Astrocyte (in vitro differentiated cells and primary cell): ENCODE measurements around the gene CDH13. TPM values are rescaled to one million over a fixed set of nuclear protein-coding genes. Genes with fewer than 3 reads are reported as not detected.

Experiments used
- DNase-seq: peaks from one replicate; pipeline ENCODE4 v3.0.0-alpha.2; 2010; ENCODE audit warnings: low read depth
- FAIRE-seq: peaks from 2 replicates; lab custom pipeline; 2011; peaks lifted over from hg19 to GRCh38; lab: Jason Lieb, UNC
- H2AFZ ChIP-seq: 2 replicates; pipeline ENCODE4 v1.6.0; 2012; ENCODE audit warnings: low read depth, low read length, inconsistent platforms
- H3K27ac ChIP-seq: 2 replicates; pipeline ENCODE4 v1.5.1; 2011; ENCODE audit warnings: low read depth, low read length, inconsistent platforms
- H3K27me3 ChIP-seq: 2 replicates; pipeline ENCODE4 v1.6.0; 2011; ENCODE audit warnings: low read length, inconsistent platforms; ENCODE audit not compliant: insufficient read depth
- H3K36me3 ChIP-seq: 2 replicates; pipeline ENCODE4 v1.5.1; 2011; ENCODE audit warnings: low read length, inconsistent platforms; ENCODE audit not compliant: insufficient read depth
- H3K4me1 ChIP-seq: 2 replicates; pipeline ENCODE4 v1.5.1; 2011; ENCODE audit warnings: low read length, inconsistent platforms; ENCODE audit not compliant: insufficient read depth
- H3K4me2 ChIP-seq: 2 replicates; pipeline ENCODE4 v1.6.0; 2012; ENCODE audit warnings: low read length, inconsistent platforms
- H3K4me3 ChIP-seq: 2 replicates; pipeline ENCODE4 v1.5.1; 2011; ENCODE audit warnings: low read depth, mild to moderate bottlenecking, low read length, inconsistent platforms; ENCODE audit not compliant: insufficient read depth
- H3K79me2 ChIP-seq: 2 replicates; pipeline ENCODE4 v1.6.0; 2012; ENCODE audit warnings: mild to moderate bottlenecking, low read length, inconsistent platforms; ENCODE audit not compliant: insufficient read depth
- H3K9ac ChIP-seq: 2 replicates; pipeline ENCODE4 v1.6.0; 2012; ENCODE audit warnings: mild to moderate bottlenecking, low read length, inconsistent platforms
- H3K9me3 ChIP-seq: 2 replicates; pipeline ENCODE4 v1.5.1; 2012; ENCODE audit warnings: low read depth, mild to moderate bottlenecking, low read length, inconsistent platforms; ENCODE audit not compliant: insufficient read depth
- H4K20me1 ChIP-seq: 2 replicates; pipeline ENCODE4 v1.6.0; 2012; ENCODE audit warnings: low read length, inconsistent platforms; ENCODE audit not compliant: insufficient read depth
- H3K27ac Mint-ChIP-seq: one replicate; pipeline ENCODE4 v1.8.0; 2021; ENCODE audit warnings: mild to moderate bottlenecking, mixed read lengths; ENCODE audit not compliant: unreplicated experiment
- H3K27me3 Mint-ChIP-seq: one replicate; pipeline ENCODE4 v1.8.0; 2021; ENCODE audit warnings: low read depth, mixed read lengths; ENCODE audit not compliant: unreplicated experiment
- H3K36me3 Mint-ChIP-seq: one replicate; pipeline ENCODE4 v1.8.0; 2021; ENCODE audit warnings: low read depth, mixed read lengths; ENCODE audit not compliant: unreplicated experiment
- H3K4me1 Mint-ChIP-seq: one replicate; pipeline ENCODE4 v1.8.0; 2021; ENCODE audit warnings: low read depth, mixed read lengths; ENCODE audit not compliant: unreplicated experiment
- H3K4me3 Mint-ChIP-seq: one replicate; pipeline ENCODE4 v1.8.0; 2021; ENCODE audit warnings: mild to moderate bottlenecking, moderate library complexity, mixed read lengths; ENCODE audit not compliant: unreplicated experiment
- H3K9me3 Mint-ChIP-seq: one replicate; pipeline ENCODE4 v1.8.0; 2021; ENCODE audit warnings: mild to moderate bottlenecking, mixed read lengths; ENCODE audit not compliant: unreplicated experiment
- CTCF ChIP-seq: IDR thresholded peaks from 2 replicates; pipeline ENCODE4 v1.5.1; 2011; ENCODE audit warnings: low read depth, mild to moderate bottlenecking, inconsistent platforms, low read length, moderate library complexity; ENCODE audit not compliant: insufficient read depth
- EZH2 ChIP-seq: IDR thresholded peaks from 2 replicates; pipeline ENCODE4 v1.6.1; 2012; ENCODE audit warnings: mild to moderate bottlenecking, low read length, inconsistent platforms; ENCODE audit not compliant: insufficient read depth
- total RNA-seq: library from RNA; stranded (reverse); gene quantifications from 2 replicates; pipeline ENCODE4 v1.2.1, GENCODE V29; 2021

Gene CDH13
- total RNA-seq, 1 donor from 2014 or later: 41.7 TPM

GRCh38 chr16:83330251-83330650 is 703.5 kb downstream of the CDH13 start:
- no peaks in the 10 kb centered on the region for H3K79me2 ChIP-seq
- no peaks in the 10 kb centered on the region for H3K9me3 Mint-ChIP-seq
- H4K20me1 ChIP-seq: no peaks in the 10 kb centered on the region
- H3K27me3 Mint-ChIP-seq: no peaks in the 10 kb centered on the region
- no peaks in the 10 kb centered on the region for H3K9me3 ChIP-seq
- H2AFZ ChIP-seq: no peak overlapping the region
- no peak overlapping the region for H3K4me2 ChIP-seq
- H3K36me3 Mint-ChIP-seq: no peaks in the 10 kb centered on the region
- no peak overlapping the region for H3K4me3 Mint-ChIP-seq
- no peaks in the 10 kb centered on the region for H3K4me1 ChIP-seq
- no peak for TF ChIP-seq EZH2
- TF ChIP-seq CTCF: no peak
- H3K4me3 ChIP-seq: no peak overlapping the region
- H3K27me3 ChIP-seq: no peaks in the 10 kb centered on the region
- DNase-seq (no peak), FAIRE-seq (no peak)
- H3K27ac ChIP-seq: no peak overlapping the region
- H3K27ac Mint-ChIP-seq: no peak overlapping the region
- no peak overlapping the region for H3K9ac ChIP-seq
- no peaks in the 10 kb centered on the region for H3K4me1 Mint-ChIP-seq
- H3K36me3 ChIP-seq: no peaks in the 10 kb centered on the region

DNA sequence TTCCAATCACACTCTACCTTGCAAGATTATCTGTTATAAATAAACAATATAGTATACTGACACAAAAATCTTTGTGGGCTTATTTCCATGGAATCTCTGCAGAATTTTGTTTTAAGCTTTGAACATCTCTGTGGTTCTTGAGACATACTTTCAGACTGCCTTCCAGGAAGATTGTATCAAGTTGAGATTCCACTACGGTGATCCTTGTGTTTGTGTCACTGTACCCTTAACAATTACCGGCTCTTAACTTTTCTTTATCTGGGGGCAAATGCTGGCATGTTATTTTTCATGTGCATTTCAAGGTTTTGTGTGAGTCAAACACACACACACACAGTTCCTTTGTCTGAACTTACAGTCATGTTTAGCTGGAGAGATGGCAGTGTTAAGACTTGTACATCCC is 708.3 kb downstream of the CDH13 start:
- Mint-ChIP-seq H3K27ac (no peak overlapping the region), H3K27me3 (no peaks in the 10 kb centered on the region)
- no peak for FAIRE-seq

More for the DNA sequence above, 708.3 kb downstream of the CDH13 start:
- H3K4me1 ChIP-seq: peaks cover 22% of the 10 kb centered on the region
- H3K9ac ChIP-seq: no peak overlapping the region
- H3K4me3 Mint-ChIP-seq: no peak overlapping the region
- H3K4me3 ChIP-seq: no peak overlapping the region
- no peaks in the 10 kb centered on the region for H3K9me3 Mint-ChIP-seq
- no peaks in the 10 kb centered on the region for H3K79me2 ChIP-seq
- no peak overlapping the region for H3K27ac ChIP-seq
- no peak for TF ChIP-seq CTCF
- no peak for TF ChIP-seq EZH2
- H3K36me3 ChIP-seq: no peaks in the 10 kb centered on the region
- no peak overlapping the region for H2AFZ ChIP-seq
- peak; percentile 52 for DNase-seq
- H3K36me3 Mint-ChIP-seq: no peaks in the 10 kb centered on the region
- H4K20me1 ChIP-seq: no peaks in the 10 kb centered on the region
- no peaks in the 10 kb centered on the region for H3K27me3 ChIP-seq
- H3K9me3 ChIP-seq: no peaks in the 10 kb centered on the region
- no peak overlapping the region for H3K4me2 ChIP-seq
- H3K4me1 Mint-ChIP-seq: peaks cover 6% of the 10 kb centered on the region
